Right lobe of liver (tissue), 4 donors: ENCODE data around the gene UACA.

Experiments used
- CTCF ChIP-seq, 4 donors: fragments of 200-600 bp in 3 of 4; fragments of 450-650 bp in 1 of 4; IDR thresholded peaks; one replicate each; pipeline versions ENCODE4 v1.5.1 to v1.8.0; 2016 to 2022; ENCODE audit warnings: antibody characterized with exemption in 4 of 4, mild to moderate bottlenecking in 2 of 4
- POLR2A ChIP-seq: fragments of 450-650 bp; IDR thresholded peaks from one replicate; pipeline ENCODE4 v1.6.1; 2017; ENCODE audit warnings: antibody characterized with exemption, mild to moderate bottlenecking
- donor health status: DM: no; HTN: no; CAD: no.
- donor health status: DM: no; HTN: no; CAD: no.
- donor health status: DM: no; HTN: yes; CAD: no.

- TF ChIP-seq POLR2A (no peak), CTCF (IDR thresholded peaks at IDR 0.05) (no peak)
These were observed 764 bp downstream of the UACA start for GRCh38 chr15:70762469-70763119.
